ENCODE measurements around the gene PROM1. TPM values are rescaled to one million over a fixed set of nuclear protein-coding genes. Genes with fewer than 3 reads are reported as not detected.

PROM1 gene
- total RNA-seq, 2 donors from 2014 or later = 34.3 to 63.9 TPM

GRCh38 chr4:16070203-16070602 is 13.6 kb downstream of the PROM1 start:
- Histone ChIP-seq H3K27me3 (no peaks in the 10 kb centered on the region), H3K4me1 (no peaks in the 10 kb centered on the region), H3K36me3 (no peaks in the 10 kb centered on the region), H3K9ac (ENCODE audit: low read depth in 2 of 2, low read length in 2 of 2) (no peak overlapping the region), H3K4me3 (no peak overlapping the region), H3K9me3 (no peaks in the 10 kb centered on the region), H3K27ac (no peak overlapping the region)
- no peak for TF ChIP-seq CTCF (IDR thresholded peaks at IDR 0.05)
- intact Hi-C loops (cut with DNase I) = no loop called here
- DNase-seq = no peak

GRCh38 chr4:16067515-16067914 is 16.3 kb downstream of the PROM1 start:
- DNase-seq = no peak
- Histone ChIP-seq H3K4me3 (no peak overlapping the region), H3K9ac (ENCODE audit: low read depth in 2 of 2, low read length in 2 of 2) (no peak overlapping the region), H3K36me3 (no peaks in the 10 kb centered on the region), H3K4me1 (no peaks in the 10 kb centered on the region), H3K27ac (no peak overlapping the region), H3K27me3 (no peaks in the 10 kb centered on the region), H3K9me3 (no peaks in the 10 kb centered on the region)
- TF ChIP-seq CTCF (IDR thresholded peaks at IDR 0.05) = no peak
- intact Hi-C loops (cut with DNase I) = no loop called here

GRCh38 chr4:16066586-16067128 is 17.2 kb downstream of the PROM1 start:
- intact Hi-C loops (cut with DNase I) = no loop called here
- Histone ChIP-seq H3K9me3 (no peaks in the 10 kb centered on the region), H3K4me3 (no peak overlapping the region), H3K4me1 (no peaks in the 10 kb centered on the region), H3K9ac (ENCODE audit: low read depth in 2 of 2, low read length in 2 of 2) (no peak overlapping the region), H3K27ac (peak overlapping the region; percentile 8), H3K36me3 (no peaks in the 10 kb centered on the region), H3K27me3 (no peaks in the 10 kb centered on the region)
- TF ChIP-seq CTCF (IDR thresholded peaks at IDR 0.05) = no peak
- no peak for DNase-seq

GRCh38 chr4:16065066-16065465 is 18.8 kb downstream of the PROM1 start:
- TF ChIP-seq CTCF (IDR thresholded peaks at IDR 0.05) = no peak
- intact Hi-C loops (cut with DNase I) = no loop called here

GRCh38 chr4:16062601-16063000 is 21.2 kb downstream of the PROM1 start:
- Histone ChIP-seq H3K27ac (no peak overlapping the region), H3K4me3 (no peak overlapping the region), H3K27me3 (no peaks in the 10 kb centered on the region), H3K36me3 (no peaks in the 10 kb centered on the region), H3K9me3 (no peaks in the 10 kb centered on the region), H3K9ac (ENCODE audit: low read depth in 2 of 2, low read length in 2 of 2) (no peak overlapping the region), H3K4me1 (no peaks in the 10 kb centered on the region)
- intact Hi-C loops (cut with DNase I) = no loop called here
- no peak for TF ChIP-seq CTCF (IDR thresholded peaks at IDR 0.05)
- DNase-seq = no peak

More at GRCh38 chr4:16065066-16065465, 18.8 kb downstream of the PROM1 start:
- Histone ChIP-seq H3K9me3 (no peaks in the 10 kb centered on the region), H3K4me1 (no peaks in the 10 kb centered on the region), H3K27me3 (no peaks in the 10 kb centered on the region), H3K36me3 (no peaks in the 10 kb centered on the region), H3K27ac (no peak overlapping the region), H3K4me3 (no peak overlapping the region), H3K9ac (ENCODE audit: low read depth in 2 of 2, low read length in 2 of 2) (no peak overlapping the region)
- no peak for DNase-seq

All from colonic mucosa (tissue), 4 donors.